IPS-11a (cell line): ENCODE results near the gene RALGAPA2.

Source experiments
- H3K4me3 ChIP-seq: one replicate; pipeline ENCODE4 v1.5.1; 2013; ENCODE audit warnings: low read depth, low read length, control low read depth

RALGAPA2 gene

GRCh38 chr20:20593447-20594170 lies 118.8 kb downstream of the RALGAPA2 start:
- H3K4me3 ChIP-seq, result no peak overlapping the region

GRCh38 chr20:20585146-20585545 lies 127.3 kb downstream of the RALGAPA2 start:
- no peak overlapping the region for H3K4me3 ChIP-seq

GRCh38 chr20:20582734-20583133 lies 129.7 kb downstream of the RALGAPA2 start:
- no peak overlapping the region for H3K4me3 ChIP-seq

- no peak overlapping the region for H3K4me3 ChIP-seq
These were observed 132.3 kb downstream of the RALGAPA2 start for GRCh38 chr20:20580139-20580538.

GRCh38 chr20:20578838-20579237 lies 133.6 kb downstream of the RALGAPA2 start:
- no peak overlapping the region for H3K4me3 ChIP-seq

GRCh38 chr20:20573797-20574196 lies 138.6 kb downstream of the RALGAPA2 start:
- H3K4me3 ChIP-seq, result no peak overlapping the region

- H3K4me3 ChIP-seq, result no peak overlapping the region
These were observed 141.2 kb downstream of the RALGAPA2 start for GRCh38 chr20:20571068-20571780.

- H3K4me3 ChIP-seq, result no peak overlapping the region
These were observed 143.7 kb downstream of the RALGAPA2 start for GRCh38 chr20:20568604-20569205.

- H3K4me3 ChIP-seq, result no peak overlapping the region
These were observed 144.7 kb downstream of the RALGAPA2 start for GRCh38 chr20:20567712-20568111.

GRCh38 chr20:20566516-20566915 lies 145.9 kb downstream of the RALGAPA2 start:
- H3K4me3 ChIP-seq, result no peak overlapping the region

GRCh38 chr20:20564279-20564678 lies 148.2 kb downstream of the RALGAPA2 start:
- H3K4me3 ChIP-seq, result no peak overlapping the region

- no peak overlapping the region for H3K4me3 ChIP-seq
These were observed 149.9 kb downstream of the RALGAPA2 start for GRCh38 chr20:20562507-20562906.

GRCh38 chr20:20561841-20562240 lies 150.6 kb downstream of the RALGAPA2 start:
- no peak overlapping the region for H3K4me3 ChIP-seq

GRCh38 chr20:20561172-20561571 lies 151.3 kb downstream of the RALGAPA2 start:
- H3K4me3 ChIP-seq, result no peak overlapping the region

- no peak overlapping the region for H3K4me3 ChIP-seq
These were observed 155.0 kb downstream of the RALGAPA2 start for GRCh38 chr20:20557406-20557805.

- H3K4me3 ChIP-seq, result no peak overlapping the region
These were observed 156.6 kb downstream of the RALGAPA2 start for GRCh38 chr20:20555838-20556237.

GRCh38 chr20:20554951-20555350 lies 157.5 kb downstream of the RALGAPA2 start:
- H3K4me3 ChIP-seq, result no peak overlapping the region

GRCh38 chr20:20553541-20553940 lies 158.9 kb downstream of the RALGAPA2 start:
- no peak overlapping the region for H3K4me3 ChIP-seq

- no peak overlapping the region for H3K4me3 ChIP-seq
These were observed 160.4 kb downstream of the RALGAPA2 start for GRCh38 chr20:20552076-20552475.

- H3K4me3 ChIP-seq, result no peak overlapping the region
These were observed 161.0 kb downstream of the RALGAPA2 start for GRCh38 chr20:20551409-20551808.

GRCh38 chr20:20549704-20550103 lies 162.7 kb downstream of the RALGAPA2 start:
- no peak overlapping the region for H3K4me3 ChIP-seq

- no peak overlapping the region for H3K4me3 ChIP-seq
These were observed 163.2 kb downstream of the RALGAPA2 start for GRCh38 chr20:20549267-20549612.
